GM15510 (cell line): ENCODE data around the gene PIGK.

Experiments used
- POLR2A ChIP-seq: IDR thresholded peaks from 3 replicates; pipeline ENCODE4 v1.6.1; 2011; ENCODE audit warnings: borderline replicate concordance; ENCODE audit not compliant: insufficient read length; ENCODE audit errors: extremely low read depth

The PIGK gene

GRCh38 chr1:77202751-77203150 lies 16.5 kb downstream of the PIGK start:
- no peak for TF ChIP-seq POLR2A

GRCh38 chr1:77200806-77201205 lies 18.4 kb downstream of the PIGK start:
- TF ChIP-seq POLR2A: no peak

GRCh38 chr1:77200293-77200692 lies 18.9 kb downstream of the PIGK start:
- no peak for TF ChIP-seq POLR2A

DNA sequence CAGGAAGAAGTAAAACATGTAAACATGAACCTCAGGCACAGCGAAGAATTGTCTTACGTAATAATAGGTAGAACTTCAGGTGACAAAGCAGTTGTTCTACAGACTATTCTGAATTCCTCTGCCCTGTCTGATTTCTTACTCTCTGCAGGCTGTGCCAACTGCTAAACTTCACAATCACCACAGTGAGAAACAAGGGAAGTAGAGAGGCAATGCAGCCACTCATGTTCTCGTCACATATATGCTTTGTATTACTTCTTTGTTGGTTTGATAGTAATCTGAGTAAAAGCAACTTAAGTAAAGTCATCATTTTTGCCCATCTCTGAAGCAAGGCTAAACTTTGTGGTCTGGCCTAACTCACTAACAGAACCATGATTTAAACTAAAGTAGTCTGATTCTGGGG lies 21.9 kb downstream of the PIGK start:
- TF ChIP-seq POLR2A: no peak

DNA sequence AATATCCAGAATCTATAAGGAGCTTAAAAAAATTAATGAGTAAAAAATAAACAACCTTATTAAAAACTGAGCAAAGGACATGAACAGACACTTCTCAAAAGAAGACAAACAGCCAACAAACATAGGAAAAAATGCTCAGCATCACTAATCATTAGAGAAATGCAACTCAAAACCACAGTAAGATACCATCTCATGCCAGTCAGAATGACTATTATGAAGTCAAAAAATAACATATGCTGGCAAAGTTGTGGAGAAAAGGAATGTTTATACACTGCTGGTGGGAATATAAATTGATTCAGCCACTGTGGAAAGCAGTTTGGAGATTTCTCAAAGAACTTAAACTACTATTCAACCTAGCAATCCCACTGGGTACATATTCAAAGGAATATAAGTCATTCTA lies 25.3 kb downstream of the PIGK start:
- no peak for TF ChIP-seq POLR2A

- no peak for TF ChIP-seq POLR2A
Measured at GRCh38 chr1:77188770-77189169, 30.5 kb downstream of the PIGK start.

DNA sequence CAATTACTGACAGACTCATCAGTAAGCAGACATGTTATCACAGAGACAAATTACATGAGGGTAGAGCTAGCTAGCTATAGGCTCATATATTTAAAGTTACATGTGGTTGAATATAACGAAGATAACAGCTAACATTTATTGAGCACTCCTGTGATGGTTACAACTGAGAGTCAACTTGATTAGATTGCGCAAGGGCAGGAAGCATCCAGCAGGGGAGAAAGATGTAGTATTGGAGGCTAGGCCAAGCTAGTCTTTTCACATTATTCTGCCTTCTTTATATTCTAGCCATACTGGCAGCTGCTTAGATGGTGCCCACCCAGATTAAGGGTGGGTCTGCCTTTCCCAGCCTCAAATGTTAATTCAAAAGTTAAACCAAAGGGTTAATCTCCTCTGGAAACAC lies 37.1 kb downstream of the PIGK start:
- no peak for TF ChIP-seq POLR2A

GRCh38 chr1:77179632-77180031 lies 39.6 kb downstream of the PIGK start:
- TF ChIP-seq POLR2A: no peak

DNA sequence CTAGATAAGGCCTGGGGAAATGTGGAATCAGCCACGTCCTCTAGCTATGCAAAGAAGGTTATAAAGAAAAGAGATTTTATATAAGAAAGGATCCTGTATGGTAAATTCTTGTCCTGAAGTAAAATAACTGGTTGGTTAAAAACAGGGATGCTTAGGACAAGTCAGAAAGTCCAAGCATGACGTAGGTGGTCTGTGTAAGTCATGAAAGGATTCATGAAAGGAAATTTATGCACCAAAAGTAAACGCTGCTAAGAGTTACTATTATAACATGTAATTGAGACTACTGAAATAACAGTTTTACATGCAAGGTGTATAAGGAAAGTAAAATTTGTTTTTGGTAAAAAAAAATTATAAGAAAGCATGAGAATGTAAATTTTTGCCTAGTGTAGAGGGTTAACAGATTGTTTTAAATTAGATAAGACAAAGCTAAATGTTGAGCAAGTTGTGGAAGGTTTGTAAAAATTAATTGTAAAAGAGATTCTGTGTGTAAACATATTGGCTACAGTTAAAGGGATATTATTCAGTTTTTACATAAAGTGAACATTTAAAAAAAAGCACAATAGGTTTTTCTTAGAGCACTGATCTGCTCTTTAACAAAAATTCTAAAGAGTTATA lies 43.9 kb downstream of the PIGK start:
- TF ChIP-seq POLR2A: no peak

DNA sequence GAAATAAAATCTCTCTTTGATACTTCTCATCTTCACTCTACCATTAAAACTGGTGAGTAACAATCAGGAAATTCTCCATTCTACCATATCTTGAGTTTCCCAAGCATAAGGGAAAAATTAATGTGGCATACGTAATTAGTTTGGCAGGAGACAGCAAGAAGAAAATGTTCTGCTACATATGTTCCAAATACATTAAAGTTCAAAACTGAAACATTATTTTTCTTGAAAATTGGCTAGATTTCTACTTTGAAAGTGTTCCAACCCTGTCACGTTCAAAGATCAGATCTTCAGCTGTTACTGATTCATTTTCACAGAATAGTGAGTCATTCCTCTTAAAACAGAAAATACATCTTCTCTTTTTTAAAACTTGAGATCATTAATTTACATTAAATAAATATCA lies 48.5 kb downstream of the PIGK start:
- TF ChIP-seq POLR2A: no peak

DNA sequence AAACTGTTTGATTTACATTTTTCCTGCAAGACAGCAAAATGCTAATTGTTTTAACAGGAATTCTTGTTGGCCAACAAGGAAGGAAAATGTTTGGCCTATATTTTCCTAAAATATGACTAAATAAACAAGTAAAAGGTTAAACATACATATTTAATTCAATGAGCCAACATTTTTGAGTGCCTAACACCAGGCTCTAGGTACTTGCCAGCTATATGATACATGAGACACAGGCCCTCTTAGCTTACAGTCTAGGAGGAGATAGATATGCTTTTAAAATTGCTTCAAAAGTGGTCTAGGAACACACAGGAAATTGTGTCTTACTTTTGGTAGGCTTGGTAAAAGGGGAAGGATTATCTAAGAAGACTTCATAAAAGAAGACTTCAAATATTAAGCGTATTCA lies 50.9 kb downstream of the PIGK start:
- no peak for TF ChIP-seq POLR2A

DNA sequence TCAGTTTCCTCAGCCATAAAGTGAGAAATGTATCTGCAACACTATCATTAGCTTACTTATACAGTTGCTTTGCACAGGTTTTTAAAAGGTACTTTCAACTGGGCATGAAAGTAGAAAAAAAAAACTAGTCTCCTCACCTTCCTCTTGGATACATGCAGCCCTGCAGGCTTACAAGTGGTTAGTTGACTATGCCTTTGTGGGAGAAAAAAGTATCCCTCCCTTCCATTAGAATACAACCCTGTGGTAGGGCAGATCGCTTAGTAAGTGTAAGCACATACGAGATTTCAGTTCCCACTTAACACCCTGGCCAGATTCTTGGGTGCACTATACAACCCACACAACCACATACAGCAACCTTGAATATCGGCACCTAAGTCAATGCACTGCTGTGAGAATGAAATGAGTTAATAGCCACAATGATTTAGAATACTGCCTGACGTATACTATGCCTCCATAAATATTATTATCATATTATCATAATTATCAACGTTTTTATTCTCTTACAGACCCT lies 54.7 kb downstream of the PIGK start:
- no peak for TF ChIP-seq POLR2A

- TF ChIP-seq POLR2A: no peak
Measured at GRCh38 chr1:77156214-77156613, 63.0 kb downstream of the PIGK start.

DNA sequence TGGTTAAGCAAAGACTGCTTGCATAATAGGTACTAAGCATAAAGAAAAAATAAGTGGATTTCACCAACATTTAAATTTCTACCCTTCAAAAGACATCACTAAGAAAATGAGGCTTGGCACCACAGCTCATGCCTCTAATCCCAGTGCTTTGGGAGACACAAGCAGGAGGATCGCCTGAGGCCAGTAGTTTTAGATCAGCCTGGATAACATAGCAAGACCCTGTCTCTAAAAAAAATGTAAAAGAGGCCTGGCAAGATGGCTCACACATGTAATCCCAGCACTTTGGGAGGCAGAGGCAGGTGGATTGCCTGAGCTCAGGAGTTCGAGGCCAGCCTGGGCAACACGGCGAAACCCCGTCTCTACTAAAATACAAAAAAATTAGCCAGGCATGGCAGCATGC lies 73.0 kb downstream of the PIGK start:
- TF ChIP-seq POLR2A: no peak

- TF ChIP-seq POLR2A: no peak
Measured at GRCh38 chr1:77143529-77144121, 75.6 kb downstream of the PIGK start.

- no peak for TF ChIP-seq POLR2A
Measured at GRCh38 chr1:77139389-77139788, 79.8 kb downstream of the PIGK start.
